Muscle layer of colon (tissue), 2 donors: ENCODE results near the gene NUP88.

Experiments
- H3K27ac ChIP-seq: one replicate; pipeline ENCODE4 v1.7.0; 2013; ENCODE audit warnings: low read depth, mild to moderate bottlenecking, low read length, moderate library complexity
- H3K27me3 ChIP-seq, 2 donors: one replicate each; pipeline ENCODE4 v1.7.0; 2013; ENCODE audit warnings: low read length in 2 of 2, mild to moderate bottlenecking in 2 of 2; ENCODE audit not compliant: insufficient read depth in 2 of 2, control insufficient read depth in 1 of 2
- H3K36me3 ChIP-seq: one replicate; pipeline ENCODE4 v1.7.0; 2013; ENCODE audit warnings: mild to moderate bottlenecking, low read length; ENCODE audit not compliant: insufficient read depth
- H3K4me1 ChIP-seq: one replicate; pipeline ENCODE4 v1.7.0; 2013; ENCODE audit warnings: mild to moderate bottlenecking, low read length; ENCODE audit not compliant: insufficient read depth
- H3K4me3 ChIP-seq, 2 donors: one replicate each; pipeline ENCODE4 v1.7.0; 2013; ENCODE audit warnings: low read length in 2 of 2, low read depth in 1 of 2, mild to moderate bottlenecking in 1 of 2, moderate library complexity in 1 of 2
- H3K9ac ChIP-seq: one replicate; pipeline ENCODE4 v1.7.0; 2013; ENCODE audit warnings: low read length
- H3K9me3 ChIP-seq: one replicate; pipeline ENCODE4 v1.7.0; 2013; ENCODE audit warnings: mild to moderate bottlenecking, low read length
- donor health status: abdominal sarcoma.
- donor health status: Adenocarcinoma of cecum.

Gene NUP88

GRCh38 chr17:5378566-5379207 is 40.8 kb downstream of the NUP88 start:
- Histone ChIP-seq H3K27ac (no peak overlapping the region), H3K27me3 (no peaks in the 10 kb centered on the region), H3K36me3 (peaks cover 86% of the 10 kb centered on the region), H3K9ac (no peak overlapping the region), H3K4me1 (no peaks in the 10 kb centered on the region), H3K9me3 (no peaks in the 10 kb centered on the region), H3K4me3 (no peak overlapping the region)

- Histone ChIP-seq H3K36me3 (peaks cover 64% of the 10 kb centered on the region), H3K27me3 (no peaks in the 10 kb centered on the region), H3K9ac (no peak overlapping the region), H3K4me1 (no peaks in the 10 kb centered on the region), H3K4me3 (no peak overlapping the region), H3K27ac (no peak overlapping the region), H3K9me3 (no peaks in the 10 kb centered on the region)
These were observed 46.4 kb downstream of the NUP88 start for GRCh38 chr17:5373112-5373511.

GRCh38 chr17:5370411-5370810 is 49.1 kb downstream of the NUP88 start:
- Histone ChIP-seq H3K9ac (no peak overlapping the region), H3K4me3 (no peak overlapping the region), H3K36me3 (peaks cover 48% of the 10 kb centered on the region), H3K27me3 (no peaks in the 10 kb centered on the region), H3K27ac (no peak overlapping the region), H3K9me3 (no peaks in the 10 kb centered on the region), H3K4me1 (no peaks in the 10 kb centered on the region)

- H3K27ac ChIP-seq: no peak overlapping the region
- no peak overlapping the region for H3K9ac ChIP-seq
These were observed 53.6 kb downstream of the NUP88 start for GRCh38 chr17:5365831-5366230.

GRCh38 chr17:5364696-5365095 is 54.8 kb downstream of the NUP88 start:
- Histone ChIP-seq H3K27me3 (no peaks in the 10 kb centered on the region), H3K4me1 (no peaks in the 10 kb centered on the region), H3K4me3 (no peak overlapping the region), H3K9ac (no peak overlapping the region), H3K9me3 (no peaks in the 10 kb centered on the region), H3K36me3 (peaks cover 43% of the 10 kb centered on the region), H3K27ac (no peak overlapping the region)

More at GRCh38 chr17:5365831-5366230, 53.6 kb downstream of the NUP88 start:
- H3K9me3 ChIP-seq: no peaks in the 10 kb centered on the region
- peaks cover 42% of the 10 kb centered on the region for H3K36me3 ChIP-seq
- H3K27me3 ChIP-seq: no peaks in the 10 kb centered on the region
- no peak overlapping the region for H3K4me3 ChIP-seq
- H3K4me1 ChIP-seq: no peaks in the 10 kb centered on the region

- no peak overlapping the region for H3K4me3 ChIP-seq
- no peaks in the 10 kb centered on the region for H3K4me1 ChIP-seq
- H3K36me3 ChIP-seq: peaks cover 40% of the 10 kb centered on the region
- no peak overlapping the region for H3K9ac ChIP-seq
- H3K27me3 ChIP-seq: no peaks in the 10 kb centered on the region
- no peak overlapping the region for H3K27ac ChIP-seq
- no peaks in the 10 kb centered on the region for H3K9me3 ChIP-seq
These were observed 55.3 kb downstream of the NUP88 start for GRCh38 chr17:5364156-5364555.

- Histone ChIP-seq H3K9ac (no peak overlapping the region), H3K9me3 (no peaks in the 10 kb centered on the region), H3K27me3 (no peaks in the 10 kb centered on the region), H3K36me3 (peaks cover 32% of the 10 kb centered on the region), H3K4me3 (no peak overlapping the region), H3K4me1 (no peaks in the 10 kb centered on the region), H3K27ac (no peak overlapping the region)
These were observed 57.2 kb downstream of the NUP88 start for GRCh38 chr17:5362162-5362811.

GRCh38 chr17:5361426-5361825 is 58.0 kb downstream of the NUP88 start:
- no peak overlapping the region for H3K9ac ChIP-seq
- H3K4me3 ChIP-seq: no peak overlapping the region
- no peak overlapping the region for H3K27ac ChIP-seq
- H3K9me3 ChIP-seq: no peaks in the 10 kb centered on the region
- no peaks in the 10 kb centered on the region for H3K27me3 ChIP-seq
- H3K4me1 ChIP-seq: no peaks in the 10 kb centered on the region
- peaks cover 32% of the 10 kb centered on the region for H3K36me3 ChIP-seq

- H3K36me3 ChIP-seq: peaks cover 37% of the 10 kb centered on the region
- H3K4me3 ChIP-seq: no peak overlapping the region
- H3K27ac ChIP-seq: no peak overlapping the region
- no peaks in the 10 kb centered on the region for H3K9me3 ChIP-seq
- no peak overlapping the region for H3K9ac ChIP-seq
- no peaks in the 10 kb centered on the region for H3K27me3 ChIP-seq
- H3K4me1 ChIP-seq: no peaks in the 10 kb centered on the region
These were observed 63.9 kb downstream of the NUP88 start for GRCh38 chr17:5355421-5356129.

- no peak overlapping the region for H3K9ac ChIP-seq
- no peaks in the 10 kb centered on the region for H3K4me1 ChIP-seq
- no peak overlapping the region for H3K4me3 ChIP-seq
- H3K9me3 ChIP-seq: no peaks in the 10 kb centered on the region
- no peak overlapping the region for H3K27ac ChIP-seq
- no peaks in the 10 kb centered on the region for H3K27me3 ChIP-seq
- H3K36me3 ChIP-seq: peaks cover 37% of the 10 kb centered on the region
These were observed 64.5 kb downstream of the NUP88 start for GRCh38 chr17:5354886-5355415.

GRCh38 chr17:5354310-5354709 is 65.2 kb downstream of the NUP88 start:
- H3K9me3 ChIP-seq: no peaks in the 10 kb centered on the region
- H3K4me3 ChIP-seq: no peak overlapping the region
- no peaks in the 10 kb centered on the region for H3K27me3 ChIP-seq
- H3K27ac ChIP-seq: no peak overlapping the region
- H3K9ac ChIP-seq: no peak overlapping the region
- H3K4me1 ChIP-seq: no peaks in the 10 kb centered on the region
- peaks cover 35% of the 10 kb centered on the region for H3K36me3 ChIP-seq
